ENCODE measurements around the gene PDZK1IP1. TPM values are rescaled to one million over a fixed set of nuclear protein-coding genes. Genes with fewer than 3 reads are reported as not detected.
A peak's percentile ranks its signal among the peaks of the same experiment; 100 is the strongest.
"Not testable (repeated sequence)": the region's sequence is repeated elsewhere in the genome, so short reads cannot be mapped to it uniquely, and the experiment has no call there.

The PDZK1IP1 gene
- total RNA-seq, 5 donors from 2014 or later (not counting 1 experiment from before 2014, with no cell fraction given) = not detected

GRCh38 chr1:47201179-47201578 lies 11.3 kb upstream of the PDZK1IP1 start:
- CTCF ChIA-PET = interaction anchor here in 1 of 2 donors (1.1 kb wide), 1 partner anchor 9 kb away, joined by 3 read pairs; no protein-coding TSS in a partner anchor
- WGBS (ENCODE audit: insufficient coverage) = 63% methylated on average over 2 of the region's 4 CpGs
- peaks cover 38 to 40% of the 10 kb centered on the region in 2 donors for H3K27me3 Mint-ChIP-seq

GRCh38 chr1:47198214-47198613 lies 8.4 kb upstream of the PDZK1IP1 start:
- no peak overlapping the region for H3K4me3 Mint-ChIP-seq
- peaks cover 0 to 2% (median 0%) of the 10 kb centered on the region in 3 donors for H3K4me1 Mint-ChIP-seq
- Histone ChIP-seq H3K4me3 (ENCODE audit: control insufficient read depth in 1 of 2, extremely low read depth in 1 of 2, low read length in 1 of 2) (no peak overlapping the region), H3K36me3 (ENCODE audit: control insufficient read depth in 2 of 2, extremely low read depth in 1 of 2, insufficient read depth in 1 of 2, low read length in 1 of 2) (no peaks in the 10 kb centered on the region), H3K27me3 (replicated peaks in 1 of 2; ENCODE audit: control insufficient read depth in 2 of 2, extremely low read depth in 1 of 2, insufficient read depth in 2 of 2, low read length in 1 of 2) (peaks cover 0 to 34% of the 10 kb centered on the region in 2 experiments), H3K9me3 (no peaks in the 10 kb centered on the region), H3K4me1 (ENCODE audit: control insufficient read depth in 1 of 2, extremely low read depth in 1 of 2, insufficient read depth in 2 of 2, low read length in 2 of 2) (no peaks in the 10 kb centered on the region), H3K27ac (ENCODE audit: low read length) (no peak overlapping the region)
- ChIA-PET POLR2A (no interaction called here), CTCF (no interaction called here)
- no peaks in the 10 kb centered on the region for H3K36me3 Mint-ChIP-seq
- 64% methylated on average over 4 of the region's 4 CpGs for WGBS (ENCODE audit: insufficient coverage)
- ATAC-seq (replicated peaks in 1 of 4) (no peak), DNase-seq (no peak)
- peaks cover 32 to 37% of the 10 kb centered on the region in 2 donors for H3K27me3 Mint-ChIP-seq
- H3K9me3 Mint-ChIP-seq = peaks cover 0 to 3% (median 0%) of the 10 kb centered on the region in 3 donors
- H3K27ac Mint-ChIP-seq = no peak overlapping the region

More at GRCh38 chr1:47201179-47201578, 11.3 kb upstream of the PDZK1IP1 start:
- ATAC-seq (replicated peaks in 1 of 4) (no peak), DNase-seq (no peak)
- H3K9me3 ChIP-seq = no peaks in the 10 kb centered on the region
- POLR2A ChIA-PET = no interaction called here
- H3K4me1 Mint-ChIP-seq = peaks cover 0 to 6% (median 4%) of the 10 kb centered on the region in 3 donors
- H3K4me3 ChIP-seq (ENCODE audit: control insufficient read depth in 1 of 2, extremely low read depth in 1 of 2, low read length in 1 of 2) = no peak overlapping the region
- no peak overlapping the region for H3K27ac ChIP-seq (ENCODE audit: low read length)
- H3K36me3 Mint-ChIP-seq = no peaks in the 10 kb centered on the region
- no peaks in the 10 kb centered on the region for H3K36me3 ChIP-seq (ENCODE audit: control insufficient read depth in 2 of 2, extremely low read depth in 1 of 2, insufficient read depth in 1 of 2, low read length in 1 of 2)
- peaks cover 0 to 34% of the 10 kb centered on the region in 2 experiments for H3K27me3 ChIP-seq (replicated peaks in 1 of 2; ENCODE audit: control insufficient read depth in 2 of 2, extremely low read depth in 1 of 2, insufficient read depth in 2 of 2, low read length in 1 of 2)
- no peak overlapping the region for H3K27ac Mint-ChIP-seq
- H3K4me3 Mint-ChIP-seq = no peak overlapping the region
- H3K9me3 Mint-ChIP-seq = peaks cover 0 to 4% (median 0%) of the 10 kb centered on the region in 3 donors
- H3K4me1 ChIP-seq (ENCODE audit: control insufficient read depth in 1 of 2, extremely low read depth in 1 of 2, insufficient read depth in 2 of 2, low read length in 2 of 2) = no peaks in the 10 kb centered on the region

GRCh38 chr1:47196622-47197021 lies 6.8 kb upstream of the PDZK1IP1 start:
- H3K27ac ChIP-seq (ENCODE audit: low read length) = no peak overlapping the region
- H3K4me3 ChIP-seq (ENCODE audit: control insufficient read depth in 1 of 2, extremely low read depth in 1 of 2, low read length in 1 of 2) = no peak overlapping the region
- Mint-ChIP-seq H3K27ac (no peak overlapping the region), H3K4me3 (no peak overlapping the region), H3K27me3 (peaks cover 30 to 40% of the 10 kb centered on the region in 2 donors), H3K9me3 (no peaks in the 10 kb centered on the region), H3K4me1 (no peaks in the 10 kb centered on the region), H3K36me3 (no peaks in the 10 kb centered on the region)
- 71% methylated on average over 2 of the region's 3 CpGs for whole genome bisulfite sequencing (ENCODE audit: insufficient coverage)
- H3K4me1 ChIP-seq (ENCODE audit: control insufficient read depth in 1 of 2, extremely low read depth in 1 of 2, insufficient read depth in 2 of 2, low read length in 2 of 2) = peaks cover 0 to 6% of the 10 kb centered on the region in 2 experiments
- H3K9me3 ChIP-seq = no peaks in the 10 kb centered on the region
- DNase-seq (no peak), ATAC-seq (replicated peaks in 1 of 4) (no peak)
- ChIA-PET CTCF (interaction anchor here in 1 of 2 donors (0.5 to 0.6 kb wide), 2 partner anchors 33 to 265 kb away, joined by 3 read pairs; no protein-coding TSS in a partner anchor), POLR2A (no interaction called here)
- peaks cover 0 to 45% of the 10 kb centered on the region in 2 experiments for H3K27me3 ChIP-seq (replicated peaks in 1 of 2; ENCODE audit: control insufficient read depth in 2 of 2, extremely low read depth in 1 of 2, insufficient read depth in 2 of 2, low read length in 1 of 2)
- H3K36me3 ChIP-seq (ENCODE audit: control insufficient read depth in 2 of 2, extremely low read depth in 1 of 2, insufficient read depth in 1 of 2, low read length in 1 of 2) = no peaks in the 10 kb centered on the region

- peaks cover 30 to 40% of the 10 kb centered on the region in 2 donors for H3K27me3 Mint-ChIP-seq
- DNase-seq; H3K9me3 Mint-ChIP-seq; H3K36me3 Mint-ChIP-seq; H3K4me3 Mint-ChIP-seq; POLR2A ChIA-PET; H3K4me1 Mint-ChIP-seq; H3K27ac Mint-ChIP-seq; H3K4me3 ChIP-seq (ENCODE audit: control insufficient read depth in 1 of 2, extremely low read depth in 1 of 2, low read length in 1 of 2); ATAC-seq (replicated peaks in 1 of 4); H3K4me1 ChIP-seq (ENCODE audit: control insufficient read depth in 1 of 2, extremely low read depth in 1 of 2, insufficient read depth in 2 of 2, low read length in 2 of 2); H3K36me3 ChIP-seq (ENCODE audit: control insufficient read depth in 2 of 2, extremely low read depth in 1 of 2, insufficient read depth in 1 of 2, low read length in 1 of 2); H3K9me3 ChIP-seq; CTCF ChIA-PET; H3K27ac ChIP-seq (ENCODE audit: low read length): not testable (repeated sequence)
- WGBS (ENCODE audit: insufficient coverage) = no CpG with 5 or more reads among the region's 9 CpGs
- peaks cover 0 to 45% of the 10 kb centered on the region in 2 experiments for H3K27me3 ChIP-seq (replicated peaks in 1 of 2; ENCODE audit: control insufficient read depth in 2 of 2, extremely low read depth in 1 of 2, insufficient read depth in 2 of 2, low read length in 1 of 2)
Measured at GRCh38 chr1:47195981-47196380, 6.1 kb upstream of the PDZK1IP1 start.

GRCh38 chr1:47194311-47194710 lies 4.5 kb upstream of the PDZK1IP1 start:
- DNase-seq (peak in 1 of 35 experiments; percentile 7), ATAC-seq (replicated peaks in 1 of 4) (no peak)
- Histone ChIP-seq H3K27ac (ENCODE audit: low read length) (no peak overlapping the region), H3K4me3 (ENCODE audit: control insufficient read depth in 1 of 2, extremely low read depth in 1 of 2, low read length in 1 of 2) (no peak overlapping the region), H3K4me1 (ENCODE audit: control insufficient read depth in 1 of 2, extremely low read depth in 1 of 2, insufficient read depth in 2 of 2, low read length in 2 of 2) (peaks cover 0 to 6% of the 10 kb centered on the region in 2 experiments), H3K36me3 (ENCODE audit: control insufficient read depth in 2 of 2, extremely low read depth in 1 of 2, insufficient read depth in 1 of 2, low read length in 1 of 2) (no peaks in the 10 kb centered on the region), H3K9me3 (no peaks in the 10 kb centered on the region), H3K27me3 (replicated peaks in 1 of 2; ENCODE audit: control insufficient read depth in 2 of 2, extremely low read depth in 1 of 2, insufficient read depth in 2 of 2, low read length in 1 of 2) (peaks cover 0 to 41% of the 10 kb centered on the region in 2 experiments)
- H3K4me3 Mint-ChIP-seq = no peak overlapping the region
- ChIA-PET CTCF (interaction anchor here (0.8 to 3.1 kb wide), 3 partner anchors 9 to 16 kb away, joined by 3 to 15 read pairs (median 11); no protein-coding TSS in a partner anchor), POLR2A (no interaction called here)
- no peaks in the 10 kb centered on the region for H3K4me1 Mint-ChIP-seq
- peaks cover 21 to 32% of the 10 kb centered on the region in 2 donors for H3K27me3 Mint-ChIP-seq
- H3K27ac Mint-ChIP-seq = no peak overlapping the region
- no peaks in the 10 kb centered on the region for H3K9me3 Mint-ChIP-seq
- no peaks in the 10 kb centered on the region for H3K36me3 Mint-ChIP-seq

- peak in 1 of 35 experiments; percentile 14 for DNase-seq
- WGBS (ENCODE audit: insufficient coverage) = 95% methylated on average over 5 of the region's 10 CpGs
- H3K9me3 Mint-ChIP-seq; H3K27ac Mint-ChIP-seq; ATAC-seq (replicated peaks in 1 of 4); H3K4me3 Mint-ChIP-seq; POLR2A ChIA-PET; H3K36me3 ChIP-seq (ENCODE audit: control insufficient read depth in 2 of 2, extremely low read depth in 1 of 2, insufficient read depth in 1 of 2, low read length in 1 of 2); H3K4me1 ChIP-seq (ENCODE audit: control insufficient read depth in 1 of 2, extremely low read depth in 1 of 2, insufficient read depth in 2 of 2, low read length in 2 of 2); H3K9me3 ChIP-seq; H3K4me1 Mint-ChIP-seq; H3K36me3 Mint-ChIP-seq; H3K27ac ChIP-seq (ENCODE audit: low read length); H3K4me3 ChIP-seq (ENCODE audit: control insufficient read depth in 1 of 2, extremely low read depth in 1 of 2, low read length in 1 of 2): not testable (repeated sequence)
- H3K27me3 ChIP-seq (replicated peaks in 1 of 2; ENCODE audit: control insufficient read depth in 2 of 2, extremely low read depth in 1 of 2, insufficient read depth in 2 of 2, low read length in 1 of 2) = peaks cover 0 to 35% of the 10 kb centered on the region in 2 experiments
- CTCF ChIA-PET = interaction anchor here (0.8 to 3.1 kb wide), 11 partner anchors 9 to 517 kb away, joined by 3 to 15 read pairs (median 4); no protein-coding TSS in a partner anchor
- peaks cover 13 to 24% of the 10 kb centered on the region in 2 donors for H3K27me3 Mint-ChIP-seq
Measured at GRCh38 chr1:47193496-47193895, 3.7 kb upstream of the PDZK1IP1 start.
